Measurements from ENCODE around the gene RRP12. TPM values are rescaled to one million over a fixed set of nuclear protein-coding genes. Genes with fewer than 3 reads are reported as not detected.

RRP12 gene
- total RNA-seq, 1 donor from 2014 or later = 26.8 TPM

- no peak for TF ChIP-seq CTCF (IDR thresholded peaks at IDR 0.05; ENCODE audit: partially characterized antibody, unreplicated experiment)
- Mint-ChIP-seq H3K9me3 (ENCODE audit: unreplicated experiment) (no peaks in the 10 kb centered on the region), H3K27ac (ENCODE audit: unreplicated experiment) (no peak overlapping the region), H3K27me3 (ENCODE audit: unreplicated experiment) (no peaks in the 10 kb centered on the region), H3K36me3 (ENCODE audit: unreplicated experiment) (no peaks in the 10 kb centered on the region), H3K4me1 (ENCODE audit: low read depth, unreplicated experiment) (no peaks in the 10 kb centered on the region), H3K4me3 (ENCODE audit: unreplicated experiment) (no peak overlapping the region)
- no peak for DNase-seq
Observed at GRCh38 chr10:97385565-97385964, 15.6 kb downstream of the RRP12 start.

- Mint-ChIP-seq H3K36me3 (ENCODE audit: unreplicated experiment) (no peaks in the 10 kb centered on the region), H3K27me3 (ENCODE audit: unreplicated experiment) (no peaks in the 10 kb centered on the region), H3K4me3 (ENCODE audit: unreplicated experiment) (no peak overlapping the region), H3K9me3 (ENCODE audit: unreplicated experiment) (no peaks in the 10 kb centered on the region), H3K27ac (ENCODE audit: unreplicated experiment) (no peak overlapping the region), H3K4me1 (ENCODE audit: low read depth, unreplicated experiment) (no peaks in the 10 kb centered on the region)
- no peak for DNase-seq
- TF ChIP-seq CTCF (IDR thresholded peaks at IDR 0.05; ENCODE audit: partially characterized antibody, unreplicated experiment) = no peak
Observed at GRCh38 chr10:97384641-97385040, 16.5 kb downstream of the RRP12 start.

GRCh38 chr10:97384156-97384555, 17.0 kb downstream of the RRP12 start:
- no peak for TF ChIP-seq CTCF (IDR thresholded peaks at IDR 0.05; ENCODE audit: partially characterized antibody, unreplicated experiment)
- H3K27ac Mint-ChIP-seq (ENCODE audit: unreplicated experiment) = no peak overlapping the region
- no peaks in the 10 kb centered on the region for H3K9me3 Mint-ChIP-seq (ENCODE audit: unreplicated experiment)
- no peak for DNase-seq
- H3K36me3 Mint-ChIP-seq (ENCODE audit: unreplicated experiment) = no peaks in the 10 kb centered on the region
- H3K4me1 Mint-ChIP-seq (ENCODE audit: low read depth, unreplicated experiment) = peaks cover 4% of the 10 kb centered on the region
- no peak overlapping the region for H3K4me3 Mint-ChIP-seq (ENCODE audit: unreplicated experiment)
- no peaks in the 10 kb centered on the region for H3K27me3 Mint-ChIP-seq (ENCODE audit: unreplicated experiment)

- Mint-ChIP-seq H3K27me3 (ENCODE audit: unreplicated experiment) (no peaks in the 10 kb centered on the region), H3K4me1 (ENCODE audit: low read depth, unreplicated experiment) (peaks cover 7% of the 10 kb centered on the region)
Observed at GRCh38 chr10:97383159-97383558, 18.0 kb downstream of the RRP12 start.

GRCh38 chr10:97381626-97382025, 19.5 kb downstream of the RRP12 start:
- no peak overlapping the region for H3K27ac Mint-ChIP-seq (ENCODE audit: unreplicated experiment)
- TF ChIP-seq CTCF (IDR thresholded peaks at IDR 0.05; ENCODE audit: partially characterized antibody, unreplicated experiment) = no peak
- H3K36me3 Mint-ChIP-seq (ENCODE audit: unreplicated experiment) = no peaks in the 10 kb centered on the region
- peaks cover 7% of the 10 kb centered on the region for H3K4me1 Mint-ChIP-seq (ENCODE audit: low read depth, unreplicated experiment)
- H3K27me3 Mint-ChIP-seq (ENCODE audit: unreplicated experiment) = no peaks in the 10 kb centered on the region
- no peaks in the 10 kb centered on the region for H3K9me3 Mint-ChIP-seq (ENCODE audit: unreplicated experiment)
- no peak for DNase-seq
- H3K4me3 Mint-ChIP-seq (ENCODE audit: unreplicated experiment) = no peak overlapping the region

More at GRCh38 chr10:97383159-97383558, 18.0 kb downstream of the RRP12 start:
- Mint-ChIP-seq H3K4me3 (ENCODE audit: unreplicated experiment) (no peak overlapping the region), H3K9me3 (ENCODE audit: unreplicated experiment) (no peaks in the 10 kb centered on the region), H3K27ac (ENCODE audit: unreplicated experiment) (no peak overlapping the region), H3K36me3 (ENCODE audit: unreplicated experiment) (no peaks in the 10 kb centered on the region)
- TF ChIP-seq CTCF (IDR thresholded peaks at IDR 0.05; ENCODE audit: partially characterized antibody, unreplicated experiment) = no peak
- DNase-seq = no peak

Data from glutamatergic neuron (in vitro differentiated cells).